B cell (primary cell): Measurements from ENCODE around the gene PRSS16.
"Not testable (repeated sequence)": the region's sequence is repeated elsewhere in the genome, so short reads cannot be mapped to it uniquely, and the experiment has no call there.

Source experiments
- EZH2 ChIP-seq: IDR thresholded peaks from 2 replicates; pipeline ENCODE4 v1.6.1; 2012; ENCODE audit warnings: borderline replicate concordance, low read depth, mild to moderate bottlenecking, moderate library complexity, low read length; ENCODE audit not compliant: insufficient read depth, poor library complexity, severe bottlenecking
- TF ChIP-seq, protein P1 (sequence below): fragments of 200-600 bp; IDR thresholded peaks from one replicate; pipeline ENCODE4 v1.8.0; 2022; ENCODE audit warnings: antibody characterized with exemption, mild to moderate bottlenecking

DNA sequence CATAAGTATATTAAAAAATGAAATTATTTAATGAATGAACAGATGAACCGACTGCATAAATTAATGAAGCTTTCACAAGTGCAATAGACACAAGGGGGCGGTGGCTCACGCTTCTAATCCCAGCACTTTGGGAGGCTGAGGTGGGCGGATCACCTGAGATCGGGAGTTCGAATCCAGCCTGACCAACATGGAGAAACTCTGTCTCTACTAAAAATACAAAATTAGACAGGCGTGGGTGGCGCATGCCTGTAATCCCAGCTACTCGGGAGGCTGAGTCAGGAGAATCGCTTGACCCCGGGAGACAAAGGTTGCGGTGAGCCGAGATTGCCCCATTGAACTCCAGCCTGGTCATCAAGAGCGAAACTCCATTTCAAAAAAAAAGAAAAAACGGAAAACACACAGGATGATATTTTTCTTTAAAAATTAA, 34.4 kb upstream of the PRSS16 start:
- TF ChIP-seq, protein P1, sequence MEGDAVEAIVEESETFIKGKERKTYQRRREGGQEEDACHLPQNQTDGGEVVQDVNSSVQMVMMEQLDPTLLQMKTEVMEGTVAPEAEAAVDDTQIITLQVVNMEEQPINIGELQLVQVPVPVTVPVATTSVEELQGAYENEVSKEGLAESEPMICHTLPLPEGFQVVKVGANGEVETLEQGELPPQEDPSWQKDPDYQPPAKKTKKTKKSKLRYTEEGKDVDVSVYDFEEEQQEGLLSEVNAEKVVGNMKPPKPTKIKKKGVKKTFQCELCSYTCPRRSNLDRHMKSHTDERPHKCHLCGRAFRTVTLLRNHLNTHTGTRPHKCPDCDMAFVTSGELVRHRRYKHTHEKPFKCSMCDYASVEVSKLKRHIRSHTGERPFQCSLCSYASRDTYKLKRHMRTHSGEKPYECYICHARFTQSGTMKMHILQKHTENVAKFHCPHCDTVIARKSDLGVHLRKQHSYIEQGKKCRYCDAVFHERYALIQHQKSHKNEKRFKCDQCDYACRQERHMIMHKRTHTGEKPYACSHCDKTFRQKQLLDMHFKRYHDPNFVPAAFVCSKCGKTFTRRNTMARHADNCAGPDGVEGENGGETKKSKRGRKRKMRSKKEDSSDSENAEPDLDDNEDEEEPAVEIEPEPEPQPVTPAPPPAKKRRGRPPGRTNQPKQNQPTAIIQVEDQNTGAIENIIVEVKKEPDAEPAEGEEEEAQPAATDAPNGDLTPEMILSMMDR = not testable (repeated sequence)
- TF ChIP-seq EZH2 = not testable (repeated sequence)
